Lower leg skin (tissue), 4 donors: Measurements from ENCODE around the gene NOC4L. TPM values are rescaled to one million over a fixed set of nuclear protein-coding genes. Genes with fewer than 3 reads are reported as not detected.

Experiments used
- DNase-seq, 2 donors: peaks; one replicate each; pipeline ENCODE4 v3.0.0-alpha.2; 2019; ENCODE audit warnings: low spot score in 2 of 2
- H3K4me3 ChIP-seq: fragments of 200-600 bp; sonication (generic); 2 replicates; pipeline ENCODE4 v1.5.1; 2017; ENCODE audit warnings: mild to moderate bottlenecking, low read depth; ENCODE audit not compliant: poor library complexity, severe bottlenecking
- CTCF ChIP-seq, 3 donors: fragments of 450-650 bp; IDR thresholded peaks; one replicate each; pipeline ENCODE4 v1.5.1; 2016; ENCODE audit warnings: antibody characterized with exemption in 3 of 3, mild to moderate bottlenecking in 3 of 3, moderate library complexity in 2 of 3
- POLR2A ChIP-seq, 2 donors: fragments of 450-650 bp; IDR thresholded peaks; one replicate each; pipeline ENCODE4 v1.6.1; 2016 to 2017; ENCODE audit warnings: antibody characterized with exemption in 2 of 2, mild to moderate bottlenecking in 1 of 2, moderate library complexity in 1 of 2
- WGBS, 2 donors: methylation state at CpG; one replicate each; pipeline ENCODE4 v1.1.5; 2018; 5-methylcytosine and 5-hydroxymethylcytosine counted together
- intact Hi-C: fragments of 100-400 bp; cut with DNase I; formaldehyde crosslinking; loops from one replicate; pipeline ENCODE4 v1.15.0; 2023; ENCODE audit warnings: low total_unique reads
- total RNA-seq, 4 donors: library from RNA; depleted of rRNA; stranded (reverse); fragments of >200 nt; gene quantifications; one replicate each; pipeline ENCODE4 v1.1.0, GENCODE V29; 2016

The NOC4L gene
- total RNA-seq, 4 donors from 2014 or later, result 7.3 to 17.7 (median 14.1) TPM

GRCh38 chr12:132169376-132169775 is 25.1 kb downstream of the NOC4L start:
- no peak for DNase-seq
- 57 to 85% methylated on average over 7 to 13 of the region's 17 CpGs for WGBS, 2 donors
- TF ChIP-seq POLR2A (IDR thresholded peaks at IDR 0.05) (no peak), CTCF (IDR thresholded peaks at IDR 0.05) (no peak)

GRCh38 chr12:132170094-132170636 is 25.9 kb downstream of the NOC4L start:
- intact Hi-C loops, result no loop called here
- TF ChIP-seq POLR2A (IDR thresholded peaks at IDR 0.05), result no peak
- no peak for TF ChIP-seq CTCF (IDR thresholded peaks at IDR 0.05)
- WGBS, 2 donors, result 16 to 27% methylated on average over 12 to 16 of the region's 16 CpGs
- H3K4me3 ChIP-seq, result no peak overlapping the region
- no peak for DNase-seq

More at GRCh38 chr12:132169376-132169775, 25.1 kb downstream of the NOC4L start:
- no peak overlapping the region for H3K4me3 ChIP-seq
- intact Hi-C loops, result no loop called here

- no peak for TF ChIP-seq CTCF (IDR thresholded peaks at IDR 0.05)
- TF ChIP-seq POLR2A (IDR thresholded peaks at IDR 0.05), result no peak
- no peak for DNase-seq
- 81 to 82% methylated on average over 24 to 33 of the region's 33 CpGs for WGBS, 2 donors
- intact Hi-C loops, result no loop called here
- no peak overlapping the region for H3K4me3 ChIP-seq
Measured at GRCh38 chr12:132170637-132171292, 26.5 kb downstream of the NOC4L start.

- WGBS, 2 donors, result 55 to 59% methylated on average over 23 of the region's 24 CpGs
- DNase-seq, result no peak
- H3K4me3 ChIP-seq, result no peak overlapping the region
- intact Hi-C loops, result no loop called here
- TF ChIP-seq POLR2A (IDR thresholded peaks at IDR 0.05) (no peak), CTCF (IDR thresholded peaks at IDR 0.05) (no peak)
Measured at GRCh38 chr12:132171293-132171967, 27.2 kb downstream of the NOC4L start.

GRCh38 chr12:132171968-132172521 is 27.8 kb downstream of the NOC4L start:
- DNase-seq, result no peak
- no peak for TF ChIP-seq POLR2A (IDR thresholded peaks at IDR 0.05)
- no peak for TF ChIP-seq CTCF (IDR thresholded peaks at IDR 0.05)
- WGBS, 2 donors, result 81 to 84% methylated on average over 27 to 28 of the region's 28 CpGs
- H3K4me3 ChIP-seq, result no peak overlapping the region
- intact Hi-C loops, result no loop called here
